VCaP (cell line): ENCODE data around the gene ERBB2.

Experiments used
- H3K27ac ChIP-seq: fragments of 450-650 bp; 2 replicates; pipeline ENCODE4 v1.5.1; 2017
- TF ChIP-seq, protein P1 (sequence below): fragments of 450-650 bp; conservative IDR thresholded peaks from 2 replicates; pipeline ENCODE4 v1.5.1; 2017; ENCODE audit warnings: mild to moderate bottlenecking, moderate library complexity

Gene ERBB2

GRCh38 chr17:39738568-39738901, 38.7 kb downstream of the ERBB2 start:
- TF ChIP-seq, protein P1, sequence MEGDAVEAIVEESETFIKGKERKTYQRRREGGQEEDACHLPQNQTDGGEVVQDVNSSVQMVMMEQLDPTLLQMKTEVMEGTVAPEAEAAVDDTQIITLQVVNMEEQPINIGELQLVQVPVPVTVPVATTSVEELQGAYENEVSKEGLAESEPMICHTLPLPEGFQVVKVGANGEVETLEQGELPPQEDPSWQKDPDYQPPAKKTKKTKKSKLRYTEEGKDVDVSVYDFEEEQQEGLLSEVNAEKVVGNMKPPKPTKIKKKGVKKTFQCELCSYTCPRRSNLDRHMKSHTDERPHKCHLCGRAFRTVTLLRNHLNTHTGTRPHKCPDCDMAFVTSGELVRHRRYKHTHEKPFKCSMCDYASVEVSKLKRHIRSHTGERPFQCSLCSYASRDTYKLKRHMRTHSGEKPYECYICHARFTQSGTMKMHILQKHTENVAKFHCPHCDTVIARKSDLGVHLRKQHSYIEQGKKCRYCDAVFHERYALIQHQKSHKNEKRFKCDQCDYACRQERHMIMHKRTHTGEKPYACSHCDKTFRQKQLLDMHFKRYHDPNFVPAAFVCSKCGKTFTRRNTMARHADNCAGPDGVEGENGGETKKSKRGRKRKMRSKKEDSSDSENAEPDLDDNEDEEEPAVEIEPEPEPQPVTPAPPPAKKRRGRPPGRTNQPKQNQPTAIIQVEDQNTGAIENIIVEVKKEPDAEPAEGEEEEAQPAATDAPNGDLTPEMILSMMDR, result no peak
- peak overlapping the region; percentile 97 for H3K27ac ChIP-seq

DNA sequence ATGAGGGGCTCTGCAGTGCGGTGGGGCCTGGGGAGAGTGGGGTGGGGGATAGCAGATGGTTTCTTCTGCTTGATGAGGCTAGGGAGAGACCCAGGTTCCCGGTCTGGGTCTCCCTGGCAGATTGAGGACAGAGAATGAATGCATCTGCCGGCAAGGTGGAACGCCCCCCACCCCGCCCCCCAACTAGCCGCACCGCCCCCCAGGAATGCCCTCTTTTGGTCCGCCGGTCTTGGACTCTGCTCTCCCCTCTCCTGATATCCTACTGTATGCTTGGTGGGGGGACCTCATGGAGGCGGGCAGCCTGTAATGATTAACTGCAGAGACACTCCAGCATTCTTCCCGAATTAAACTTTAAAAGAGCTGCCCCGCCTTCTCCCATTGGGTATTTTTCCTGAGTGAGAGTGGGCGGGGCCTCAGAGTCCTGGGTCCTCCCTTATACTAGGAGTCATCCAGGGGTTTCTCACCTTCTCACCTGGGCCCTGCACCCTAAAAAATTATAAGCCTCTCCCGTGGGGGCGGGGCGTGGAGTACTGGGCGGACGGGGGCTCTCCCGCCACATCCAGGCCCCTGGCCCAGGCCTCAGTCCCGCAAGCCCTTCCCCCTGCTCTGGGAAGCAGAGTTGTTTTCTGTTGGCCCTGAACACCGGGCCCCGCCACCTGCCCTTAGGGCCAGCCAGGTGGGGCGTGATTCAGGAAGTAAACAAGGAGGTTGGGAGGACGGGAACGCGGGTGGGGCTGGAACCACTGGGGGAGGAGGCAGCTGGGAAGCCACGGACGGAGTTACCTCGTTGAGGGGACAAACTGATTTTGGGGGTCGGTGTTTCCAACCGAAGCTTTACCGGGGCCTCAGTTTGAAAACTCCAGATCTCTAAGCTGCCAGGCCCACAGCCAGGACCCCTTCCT, 39.4 kb downstream of the ERBB2 start:
- peak overlapping the region; percentile 97 for H3K27ac ChIP-seq
- TF ChIP-seq, protein P1, result no peak; the same call in 1 of the 2 replicates

DNA sequence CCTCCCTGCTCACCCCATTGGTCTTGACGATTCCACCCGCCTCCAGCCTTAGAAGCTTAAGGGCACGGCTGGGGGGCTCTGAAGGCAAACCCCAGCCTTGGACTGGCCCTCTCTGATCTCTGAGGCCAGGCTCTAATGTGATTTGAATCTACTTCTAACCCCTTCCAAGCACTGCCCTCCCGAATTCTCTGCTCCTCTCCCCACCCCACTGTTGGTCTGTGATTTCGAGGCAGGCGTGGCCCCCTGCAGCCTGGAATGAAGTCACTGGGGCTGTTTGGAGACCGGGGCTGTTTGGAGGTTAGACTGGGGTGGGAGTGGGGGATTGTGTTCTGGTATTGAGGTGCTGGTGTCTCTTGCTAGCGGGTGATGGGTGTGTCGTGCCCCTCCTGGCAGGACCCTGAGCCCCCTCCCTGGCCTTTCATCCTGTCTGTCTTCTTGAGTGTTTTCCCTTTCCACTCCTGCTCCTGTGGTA, 40.1 kb downstream of the ERBB2 start:
- peak overlapping the region; percentile 97 for H3K27ac ChIP-seq
- TF ChIP-seq, protein P1, result no peak

DNA sequence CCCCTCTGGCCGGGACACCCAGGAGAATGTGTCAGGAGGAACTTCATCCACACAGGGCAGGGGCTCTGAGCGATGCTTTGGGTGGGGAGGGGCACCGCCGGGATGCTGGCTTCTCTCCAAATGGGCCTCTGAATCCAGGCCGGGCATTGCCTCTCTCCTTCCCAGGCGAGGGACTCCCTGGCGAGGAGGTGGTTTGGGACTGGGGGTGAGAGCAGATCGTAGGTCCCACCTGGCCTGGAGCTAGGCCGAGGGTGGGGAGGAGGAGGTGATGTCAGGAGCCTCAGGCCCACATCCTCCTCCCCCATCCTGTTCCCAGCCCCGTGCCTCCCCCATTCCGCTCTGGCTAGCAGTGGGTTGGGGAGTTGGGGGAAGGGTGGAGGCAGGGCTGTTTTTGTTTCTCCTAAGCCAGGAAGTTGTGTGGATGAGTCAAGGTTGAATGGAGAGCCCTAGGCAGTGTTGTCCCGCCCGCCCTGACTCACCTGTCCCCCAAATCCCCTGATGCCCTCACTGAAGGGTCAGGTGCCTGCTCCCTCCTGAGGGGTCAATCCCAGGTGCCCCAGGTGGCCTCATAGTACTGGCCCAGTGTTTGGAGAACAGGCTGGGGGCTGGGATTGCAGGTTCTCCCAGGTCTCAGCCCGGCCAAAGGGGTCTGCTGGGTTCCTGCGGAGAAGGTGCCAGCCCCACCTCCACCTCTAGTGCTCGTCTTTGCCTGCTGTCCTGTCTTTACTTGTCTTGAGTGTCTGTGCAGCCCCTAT, 40.7 kb downstream of the ERBB2 start:
- TF ChIP-seq, protein P1, result no peak
- H3K27ac ChIP-seq, result peak overlapping the region; percentile 97

- H3K27ac ChIP-seq, result no peak overlapping the region
- TF ChIP-seq, protein P1, result no peak
Measured at GRCh38 chr17:39742126-39742855, 42.4 kb downstream of the ERBB2 start.

DNA sequence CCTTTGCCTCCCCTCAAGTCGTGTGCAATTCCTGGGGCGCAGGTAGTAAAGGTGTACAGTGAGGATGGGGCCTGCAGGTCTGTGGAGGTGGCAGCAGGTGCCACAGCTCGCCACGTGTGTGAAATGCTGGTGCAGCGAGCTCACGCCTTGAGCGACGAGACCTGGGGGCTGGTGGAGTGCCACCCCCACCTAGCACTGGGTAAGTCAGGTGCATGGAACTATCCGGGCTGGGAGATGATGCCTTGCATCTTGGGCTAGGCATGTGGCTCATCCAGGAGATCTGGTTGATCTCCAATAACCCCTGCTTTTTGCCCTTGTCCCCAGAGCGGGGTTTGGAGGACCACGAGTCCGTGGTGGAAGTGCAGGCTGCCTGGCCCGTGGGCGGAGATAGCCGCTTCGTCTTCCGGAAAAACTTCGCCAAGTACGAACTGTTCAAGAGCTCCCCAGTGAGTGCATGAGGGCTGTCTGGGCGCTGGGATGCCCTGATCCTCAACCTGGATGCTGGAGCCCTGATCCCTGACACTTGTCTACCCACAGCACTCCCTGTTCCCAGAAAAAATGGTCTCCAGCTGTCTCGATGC, 43.1 kb downstream of the ERBB2 start:
- H3K27ac ChIP-seq, result no peak overlapping the region
- TF ChIP-seq, protein P1, result no peak
